Activated CD4-positive, alpha-beta T cell treated with anti-CD3 and anti-CD28 coated beads, Interleukin-2, amount 10 ng/mL, durations not matched to agents 24 days and 14 days (primary cell): ENCODE results near the gene XPO5. TPM values are rescaled to one million over a fixed set of nuclear protein-coding genes. Genes with fewer than 3 reads are reported as not detected.
A peak's percentile ranks its signal among the peaks of the same experiment; 100 is the strongest.

ENCODE experiments used
- DNase-seq: peaks from one replicate; pipeline ENCODE4 v3.0.0; 2022
- H3K27ac Mint-ChIP-seq: one replicate; pipeline ENCODE4 v1.8.0; 2022; ENCODE audit warnings: mild to moderate bottlenecking, mixed read lengths
- H3K27me3 Mint-ChIP-seq: one replicate; pipeline ENCODE4 v1.8.0; 2022; ENCODE audit warnings: mixed read lengths
- H3K36me3 Mint-ChIP-seq: one replicate; pipeline ENCODE4 v1.8.0; 2022; ENCODE audit warnings: low read depth, mild to moderate bottlenecking, mixed read lengths
- H3K4me1 Mint-ChIP-seq: one replicate; pipeline ENCODE4 v1.8.0; 2021; ENCODE audit warnings: mixed read lengths
- H3K4me3 Mint-ChIP-seq: one replicate; pipeline ENCODE4 v1.8.0; 2022; ENCODE audit warnings: mild to moderate bottlenecking, moderate library complexity, mixed read lengths
- H3K9me3 Mint-ChIP-seq: one replicate; pipeline ENCODE4 v1.8.0; 2021; ENCODE audit warnings: mixed read lengths
- intact Hi-C: fragments of 100-400 bp; cut with micrococcal nuclease; formaldehyde crosslinking; loops from one replicate; pipeline ENCODE4 v1.15.1; 2023
- total RNA-seq: library from RNA; stranded (reverse); gene quantifications from 2 replicates; pipeline ENCODE4 v1.2.3, GENCODE V29; 2022

XPO5 gene
- 143 and 145 TPM in 2 replicates for total RNA-seq

DNA sequence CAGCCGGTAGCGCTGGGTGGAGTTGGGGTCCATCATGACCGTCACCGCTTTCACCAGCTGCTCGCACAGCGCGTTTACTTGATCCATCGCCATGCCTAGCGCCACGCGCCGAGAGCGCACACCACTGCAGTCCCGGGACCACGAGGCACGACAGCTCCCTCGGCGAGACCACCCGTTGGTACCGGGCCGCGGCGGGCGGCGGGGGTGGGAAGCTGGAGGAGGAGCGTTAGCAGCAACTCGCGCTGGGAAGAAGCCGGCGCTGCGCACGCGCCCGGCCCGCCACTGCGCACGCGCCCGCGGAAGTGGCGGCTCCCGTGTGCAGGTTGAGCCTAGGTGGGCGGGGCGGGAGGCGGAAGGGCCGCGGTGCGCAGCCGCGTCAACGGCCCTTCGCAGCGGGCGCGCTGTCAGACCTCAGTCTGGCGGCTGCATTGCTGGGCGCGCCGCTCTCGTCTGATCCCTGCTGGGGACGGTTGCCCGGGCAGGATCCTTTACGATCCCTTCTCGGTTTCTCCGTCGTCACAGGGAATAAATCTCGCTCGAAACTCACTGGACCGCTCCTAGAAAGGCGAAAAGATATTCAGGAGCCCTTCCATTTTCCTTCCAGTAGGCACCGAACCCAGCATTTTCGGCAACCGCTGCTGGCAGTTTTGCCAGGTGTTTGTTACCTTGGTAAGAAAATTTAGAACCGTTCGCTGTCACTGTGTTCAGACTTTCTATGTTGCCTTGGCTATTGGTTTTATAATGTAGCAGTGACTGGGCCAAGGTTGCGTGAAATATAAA, at the start of gene XPO5, which contains the start of gene POLH:
Gene XPO5 (minus strand): TSS at position 267 of the 780 bp plus-strand sequence. CDS start 174 bp downstream, at position 93.
Gene POLH (plus strand): TSS at position 414 of the 780 bp plus-strand sequence. CDS start 6,135 bp downstream, outside the sequence.
- H3K4me1 Mint-ChIP-seq: peaks cover 46% of the 10 kb centered on the region
- H3K27ac Mint-ChIP-seq: peak within 1 kb of the TSS; percentile 90
- no peaks in the 10 kb centered on the region for H3K27me3 Mint-ChIP-seq
- H3K4me3 Mint-ChIP-seq: peak within 1 kb of the TSS; percentile 95
- peaks cover 45% of the 10 kb centered on the region for H3K36me3 Mint-ChIP-seq
- peak; percentile 98 for DNase-seq
- intact Hi-C loops: loop anchor here (2.0 to 10.0 kb wide), 5 partner anchors 53 to 669 kb away; partner anchors contain the start of genes GTPBP2, HSP90AB1, POLR1C and SRF
- no peaks in the 10 kb centered on the region for H3K9me3 Mint-ChIP-seq

DNA sequence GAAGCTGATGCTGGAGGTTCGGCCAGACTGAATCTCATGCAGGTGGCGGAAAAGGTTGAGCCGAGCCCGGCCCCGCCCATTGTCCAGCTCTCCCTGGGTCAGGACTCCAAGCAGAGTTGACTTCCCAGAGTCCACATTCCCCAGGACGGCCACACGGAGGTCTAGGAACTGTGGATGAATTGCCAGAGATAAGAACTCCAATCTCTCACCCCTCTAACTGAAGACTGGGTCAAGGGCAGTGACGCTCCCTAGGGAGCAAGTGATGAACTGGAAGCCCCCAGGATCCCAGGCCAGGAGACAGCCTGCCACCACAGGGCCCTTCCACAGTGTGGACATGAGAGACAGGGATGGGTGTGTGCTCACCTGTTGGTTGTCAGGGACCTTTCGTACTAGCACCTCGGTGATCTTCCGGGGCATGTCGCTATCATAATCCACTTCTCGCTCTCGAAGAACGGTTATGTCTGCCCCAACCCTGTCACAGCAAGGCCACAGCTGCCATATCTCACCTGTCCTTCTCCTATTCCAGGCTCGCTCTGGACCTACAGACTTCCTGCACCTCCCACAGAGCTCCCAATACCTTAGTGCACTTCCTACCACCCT, 49.7 kb upstream of the XPO5 start:
- no peaks in the 10 kb centered on the region for H3K27me3 Mint-ChIP-seq
- H3K36me3 Mint-ChIP-seq: peaks cover 59% of the 10 kb centered on the region
- peaks cover 38% of the 10 kb centered on the region for H3K4me1 Mint-ChIP-seq
- H3K9me3 Mint-ChIP-seq: no peaks in the 10 kb centered on the region
- DNase-seq: no peak
- no peak overlapping the region for H3K27ac Mint-ChIP-seq
- no peak overlapping the region for H3K4me3 Mint-ChIP-seq
- intact Hi-C loops: loop anchor here (5.0 kb wide), 1 partner anchor 453 kb away; the partner anchor contains the start of gene SRF

DNA sequence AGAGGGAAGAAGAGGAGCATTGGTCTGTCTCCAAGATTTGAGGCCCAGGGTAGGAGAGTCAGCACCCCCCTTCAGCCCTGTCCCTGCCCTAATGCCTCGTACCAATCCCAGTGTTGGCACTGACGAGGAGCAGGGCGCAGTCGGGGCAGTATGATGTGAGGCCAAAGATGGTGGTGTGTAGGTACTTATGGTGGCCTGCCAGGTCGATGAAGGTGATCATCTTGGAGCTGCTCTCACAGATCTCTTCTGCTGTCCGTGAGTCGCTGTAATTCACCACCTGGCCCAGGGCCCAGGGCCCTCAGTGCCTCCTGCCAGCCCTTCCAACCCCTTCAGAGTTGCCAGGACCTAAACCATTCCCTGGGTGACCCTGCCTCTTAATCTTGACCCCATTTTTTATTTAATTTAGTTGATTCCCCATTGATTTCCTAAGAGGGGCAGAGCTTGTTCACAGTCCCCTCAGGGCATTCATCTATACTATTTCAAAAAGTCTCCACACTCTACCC, 49.0 kb upstream of the XPO5 start:
- DNase-seq: no peak
- Mint-ChIP-seq H3K9me3 (no peaks in the 10 kb centered on the region), H3K27me3 (no peaks in the 10 kb centered on the region), H3K36me3 (peaks cover 60% of the 10 kb centered on the region), H3K4me3 (no peak overlapping the region), H3K4me1 (peaks cover 33% of the 10 kb centered on the region), H3K27ac (peak overlapping the region; percentile 20)
- intact Hi-C loops: loop anchor here (5.0 kb wide), 1 partner anchor 453 kb away; the partner anchor contains the start of gene SRF

DNA sequence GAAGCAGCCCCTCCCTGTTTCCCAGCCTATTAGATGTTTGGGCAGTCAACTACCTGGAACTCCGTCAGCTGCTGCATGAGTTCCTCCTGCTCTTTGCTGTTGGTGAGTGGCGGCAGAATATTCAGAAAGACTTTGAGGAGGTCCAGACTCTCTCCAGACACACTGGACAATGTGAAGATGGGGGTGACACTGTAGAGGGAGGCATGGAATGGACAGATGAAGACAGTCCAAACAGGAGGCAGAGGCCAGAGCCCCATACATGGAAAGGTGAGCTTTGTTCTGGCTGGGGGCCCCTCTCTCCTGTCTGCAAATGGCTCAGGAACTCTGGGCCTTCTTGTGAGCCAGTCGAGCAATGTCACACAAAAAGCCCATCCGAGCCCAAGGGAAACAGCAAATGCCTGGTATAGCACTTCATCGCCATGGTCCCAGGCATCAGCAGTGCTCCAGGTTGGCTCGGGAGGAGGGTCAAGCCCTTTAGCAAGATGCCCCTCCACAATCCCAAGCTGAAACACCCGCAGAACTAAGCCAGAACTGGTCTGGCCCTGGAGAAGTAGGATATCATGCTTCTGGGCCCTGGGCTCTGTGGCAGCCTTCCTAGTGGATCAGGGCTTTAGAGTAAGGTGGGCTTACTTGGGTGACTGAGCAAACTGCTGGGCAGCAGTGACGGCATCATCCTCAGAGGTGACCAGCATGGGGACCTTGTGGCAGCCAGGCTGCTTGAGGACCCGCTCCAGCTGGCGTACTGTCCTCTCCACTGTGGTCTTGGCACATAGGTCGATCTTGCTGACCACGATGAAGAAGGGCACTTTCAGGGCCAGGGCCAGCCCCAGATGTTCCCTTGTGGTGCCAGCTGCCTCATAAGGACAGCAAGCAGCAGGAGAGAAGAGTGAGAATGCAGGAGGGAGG, 48.3 kb upstream of the XPO5 start:
- Mint-ChIP-seq H3K27ac (peak overlapping the region; percentile 46), H3K36me3 (peaks cover 62% of the 10 kb centered on the region)
- intact Hi-C loops: no loop called here

DNA sequence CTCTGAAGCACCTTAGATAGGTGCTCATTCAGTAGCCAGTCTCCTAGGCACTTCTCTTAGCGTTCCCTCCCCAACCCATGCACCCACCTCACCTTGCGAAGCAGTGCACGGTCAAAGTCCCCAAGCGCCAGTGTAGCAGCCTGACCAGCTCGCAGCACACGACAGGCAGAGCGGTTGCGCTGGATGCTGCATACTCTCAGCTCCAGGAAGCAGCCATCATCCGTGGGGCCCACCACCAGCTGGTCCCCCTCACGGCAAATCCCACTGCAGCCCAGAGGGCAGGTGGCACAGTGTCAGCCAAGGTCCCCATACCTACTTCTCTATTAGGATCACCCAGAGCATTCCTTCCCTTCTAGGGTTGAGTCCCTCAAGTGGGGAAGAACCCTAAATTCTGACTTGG, 46.7 kb upstream of the XPO5 start:
- H3K36me3 Mint-ChIP-seq: peaks cover 58% of the 10 kb centered on the region
- intact Hi-C loops: no loop called here
- H3K4me1 Mint-ChIP-seq: peaks cover 21% of the 10 kb centered on the region
- DNase-seq: no peak
- H3K4me3 Mint-ChIP-seq: no peak overlapping the region
- H3K27me3 Mint-ChIP-seq: no peaks in the 10 kb centered on the region
- no peak overlapping the region for H3K27ac Mint-ChIP-seq
- no peaks in the 10 kb centered on the region for H3K9me3 Mint-ChIP-seq

More for the DNA sequence above, 48.3 kb upstream of the XPO5 start:
- no peaks in the 10 kb centered on the region for H3K27me3 Mint-ChIP-seq
- peaks cover 32% of the 10 kb centered on the region for H3K4me1 Mint-ChIP-seq
- no peak for DNase-seq
- no peaks in the 10 kb centered on the region for H3K9me3 Mint-ChIP-seq
- no peak overlapping the region for H3K4me3 Mint-ChIP-seq

DNA sequence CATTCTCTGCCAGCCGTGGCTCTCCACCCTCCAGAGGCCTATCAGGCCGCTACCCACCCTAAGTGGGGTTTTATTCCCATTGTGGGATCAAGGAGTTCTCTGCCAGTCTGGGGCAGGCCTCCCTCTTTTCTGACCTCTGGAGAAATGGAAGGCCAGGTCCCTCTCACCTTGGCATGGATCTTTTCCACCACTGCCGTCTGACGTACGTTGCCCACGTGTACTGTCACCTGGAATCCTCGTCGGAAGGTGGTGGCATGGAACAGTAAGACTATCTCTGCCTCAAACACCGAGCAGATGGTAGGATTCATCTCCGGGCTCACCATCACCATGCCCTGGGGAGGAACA, 46.0 kb upstream of the XPO5 start:
- Mint-ChIP-seq H3K36me3 (peaks cover 57% of the 10 kb centered on the region), H3K9me3 (no peaks in the 10 kb centered on the region), H3K4me1 (peaks cover 14% of the 10 kb centered on the region), H3K27ac (no peak overlapping the region), H3K27me3 (no peaks in the 10 kb centered on the region), H3K4me3 (no peak overlapping the region)
- intact Hi-C loops: no loop called here
- DNase-seq: no peak

DNA sequence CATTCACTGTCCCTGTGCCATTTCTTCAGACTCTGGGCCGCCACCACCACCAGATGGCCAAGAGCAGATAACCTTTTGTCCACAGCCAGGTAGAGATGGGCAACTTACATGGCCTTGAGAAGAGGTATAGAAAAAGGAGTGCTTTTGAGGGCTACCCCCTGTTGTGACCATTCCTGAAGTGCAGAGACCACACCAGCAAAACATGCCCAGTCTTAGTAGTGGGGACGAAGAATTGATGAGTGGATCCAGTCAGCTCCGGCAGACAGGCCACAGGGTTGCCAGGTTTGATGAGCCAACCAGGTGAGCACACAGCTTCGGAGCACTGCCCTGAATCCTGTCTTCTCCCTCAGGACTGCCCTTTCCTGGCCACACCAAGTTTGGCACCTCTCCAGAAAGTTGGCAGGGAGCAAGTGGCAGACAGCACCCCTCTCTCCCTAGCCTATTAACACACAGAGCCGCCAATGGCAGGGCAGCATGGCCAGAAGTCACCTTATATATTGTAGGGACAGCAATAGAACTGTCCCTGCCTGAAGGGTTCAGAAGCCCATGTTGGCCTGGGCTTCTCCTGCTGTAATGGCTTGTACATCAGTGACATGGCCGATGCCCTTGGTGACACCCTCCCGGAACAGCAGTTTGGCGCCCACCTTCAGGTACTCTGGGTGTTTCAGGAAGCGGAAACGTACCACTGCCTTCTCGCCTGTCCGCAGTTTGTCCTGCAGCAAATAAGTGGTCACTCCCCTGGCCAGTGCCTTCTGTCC, 45.4 kb upstream of the XPO5 start:
- intact Hi-C loops: no loop called here
- no peaks in the 10 kb centered on the region for H3K27me3 Mint-ChIP-seq
- peaks cover 56% of the 10 kb centered on the region for H3K36me3 Mint-ChIP-seq
- H3K27ac Mint-ChIP-seq: no peak overlapping the region
- H3K4me1 Mint-ChIP-seq: peaks cover 9% of the 10 kb centered on the region
- DNase-seq: no peak
- H3K4me3 Mint-ChIP-seq: no peak overlapping the region
- no peaks in the 10 kb centered on the region for H3K9me3 Mint-ChIP-seq

DNA sequence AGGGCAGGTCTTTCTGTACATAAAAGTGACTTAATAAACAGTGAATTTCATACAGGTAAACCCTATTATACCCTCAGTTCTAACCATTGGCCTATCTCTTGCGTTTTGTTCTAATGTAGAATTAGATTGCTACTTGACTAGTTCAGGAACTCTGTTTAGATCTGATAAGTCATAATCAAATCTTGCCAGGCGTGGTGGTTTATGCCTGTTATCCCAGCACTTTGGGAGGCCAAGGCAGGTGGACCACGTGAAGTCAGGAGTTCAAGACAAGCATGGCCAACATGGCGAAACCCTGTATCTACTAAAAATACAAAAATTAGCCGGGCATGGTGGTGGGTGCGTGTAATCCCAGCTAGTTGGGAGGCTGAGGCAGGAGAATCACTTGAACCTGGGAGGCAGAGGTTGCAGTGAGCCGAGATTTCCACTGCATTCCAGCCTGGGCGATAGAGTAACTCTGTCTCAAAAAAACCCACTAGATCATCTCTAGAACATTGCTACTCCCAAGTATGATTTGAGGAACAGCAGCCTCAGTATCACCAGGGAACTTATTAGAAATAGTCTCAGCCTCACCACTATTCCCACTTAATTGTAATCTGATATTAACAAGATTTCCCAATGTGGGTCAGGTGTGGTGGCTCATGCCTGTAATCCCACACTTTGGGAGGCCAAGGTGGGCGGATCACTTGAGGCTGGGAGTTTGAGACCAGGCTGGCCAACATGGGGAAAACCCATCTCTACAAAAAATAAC, 41.1 kb upstream of the XPO5 start:
- DNase-seq: no peak
- Mint-ChIP-seq H3K9me3 (no peaks in the 10 kb centered on the region), H3K27me3 (no peaks in the 10 kb centered on the region), H3K27ac (no peak overlapping the region), H3K4me3 (no peak overlapping the region), H3K4me1 (peaks cover 5% of the 10 kb centered on the region), H3K36me3 (peaks cover 42% of the 10 kb centered on the region)
- intact Hi-C loops: no loop called here

DNA sequence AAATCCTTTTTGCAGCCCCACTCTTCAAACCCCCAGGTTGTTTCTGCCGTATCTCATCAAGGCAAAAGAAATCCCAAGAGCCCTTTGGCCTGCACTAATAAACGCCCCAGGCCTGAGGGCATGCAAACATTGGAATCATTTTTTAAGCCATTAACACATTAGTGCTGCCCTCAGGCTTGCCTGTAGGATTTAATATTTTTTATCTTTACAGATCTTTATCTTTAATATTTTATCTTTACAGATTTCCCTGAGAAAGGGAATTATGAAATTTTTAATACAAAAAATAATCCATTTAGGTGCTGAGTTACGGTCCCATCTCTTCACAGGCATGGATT, 38.5 kb upstream of the XPO5 start:
- DNase-seq: no peak
- no peak overlapping the region for H3K4me3 Mint-ChIP-seq
- H3K9me3 Mint-ChIP-seq: no peaks in the 10 kb centered on the region
- H3K27ac Mint-ChIP-seq: no peak overlapping the region
- peaks cover 2% of the 10 kb centered on the region for H3K4me1 Mint-ChIP-seq
- H3K36me3 Mint-ChIP-seq: peaks cover 39% of the 10 kb centered on the region
- no peaks in the 10 kb centered on the region for H3K27me3 Mint-ChIP-seq
- intact Hi-C loops: no loop called here

DNA sequence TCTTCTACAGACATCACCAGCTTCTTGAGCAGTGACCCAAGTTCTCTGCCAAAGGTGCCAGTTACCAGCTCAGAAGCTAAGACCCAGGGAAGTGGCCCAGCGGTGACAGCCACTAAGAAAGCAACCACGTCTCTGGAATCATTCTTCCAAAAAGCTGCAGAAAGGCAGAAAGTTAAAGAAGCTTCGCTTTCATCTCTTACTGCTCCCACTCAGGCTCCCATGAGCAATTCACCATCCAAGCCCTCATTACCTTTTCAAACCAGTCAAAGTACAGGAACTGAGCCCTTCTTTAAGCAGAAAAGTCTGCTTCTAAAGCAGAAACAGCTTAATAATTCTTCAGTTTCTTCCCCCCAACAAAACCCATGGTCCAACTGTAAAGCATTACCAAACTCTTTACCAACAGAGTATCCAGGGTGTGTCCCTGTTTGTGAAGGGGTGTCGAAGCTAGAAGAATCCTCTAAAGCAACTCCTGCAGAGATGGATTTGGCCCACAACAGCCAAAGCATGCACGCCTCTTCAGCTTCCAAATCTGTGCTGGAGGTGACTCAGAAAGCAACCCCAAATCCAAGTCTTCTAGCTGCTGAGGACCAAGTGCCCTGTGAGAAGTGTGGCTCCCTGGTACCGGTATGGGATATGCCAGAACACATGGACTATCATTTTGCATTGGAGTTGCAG, 38.0 kb upstream of the XPO5 start:
- Mint-ChIP-seq H3K27ac (no peak overlapping the region), H3K27me3 (no peaks in the 10 kb centered on the region), H3K36me3 (peaks cover 41% of the 10 kb centered on the region), H3K9me3 (no peaks in the 10 kb centered on the region), H3K4me1 (peaks cover 2% of the 10 kb centered on the region), H3K4me3 (no peak overlapping the region)
- no peak for DNase-seq
- intact Hi-C loops: no loop called here

DNA sequence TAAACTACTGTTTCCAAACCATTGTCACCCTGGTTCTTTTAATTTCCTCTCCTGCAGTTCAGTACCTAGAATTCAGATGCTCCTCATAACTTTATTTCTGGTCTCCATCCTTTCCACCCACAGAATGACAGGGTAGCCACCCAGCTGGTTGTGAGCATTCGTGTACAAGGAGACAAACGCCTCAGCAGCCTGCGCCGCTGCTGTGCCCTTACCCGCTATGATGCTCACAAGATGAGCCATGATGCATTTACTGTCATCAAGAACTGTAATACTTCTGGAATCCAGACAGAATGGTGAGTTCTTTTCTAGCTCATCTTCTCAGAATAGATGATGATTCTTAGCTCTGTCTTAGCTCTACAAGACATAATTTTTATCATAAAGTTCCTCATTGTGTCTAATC, 34.6 kb upstream of the XPO5 start:
- intact Hi-C loops: no loop called here
- H3K36me3 Mint-ChIP-seq: peaks cover 47% of the 10 kb centered on the region
- no peaks in the 10 kb centered on the region for H3K27me3 Mint-ChIP-seq
- no peak overlapping the region for H3K27ac Mint-ChIP-seq
- H3K9me3 Mint-ChIP-seq: no peaks in the 10 kb centered on the region
- H3K4me1 Mint-ChIP-seq: peaks cover 5% of the 10 kb centered on the region
- DNase-seq: no peak
- H3K4me3 Mint-ChIP-seq: no peak overlapping the region

DNA sequence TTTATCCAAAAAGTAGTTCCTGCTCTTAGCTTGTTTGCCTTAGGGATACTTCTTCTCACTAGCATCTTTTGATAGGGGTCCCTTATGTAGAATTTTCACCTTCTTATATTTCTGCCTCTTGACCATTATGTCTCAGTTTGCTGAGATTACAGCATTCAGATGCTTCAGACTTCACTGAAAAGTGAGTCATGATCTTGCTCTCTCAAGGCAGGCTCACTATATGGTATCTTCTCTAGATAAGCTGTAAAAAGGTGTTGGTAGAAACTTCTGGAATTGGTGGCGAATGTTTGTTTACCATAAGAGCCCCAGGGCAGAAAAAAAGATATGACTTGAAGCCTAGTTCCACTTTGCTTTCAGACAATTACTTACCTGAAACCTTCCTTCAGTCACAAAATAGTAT, 33.6 kb upstream of the XPO5 start:
- no peak overlapping the region for H3K27ac Mint-ChIP-seq
- H3K9me3 Mint-ChIP-seq: no peaks in the 10 kb centered on the region

More for the DNA sequence above, 33.6 kb upstream of the XPO5 start:
- Mint-ChIP-seq H3K27me3 (no peaks in the 10 kb centered on the region), H3K4me3 (no peak overlapping the region), H3K36me3 (peaks cover 46% of the 10 kb centered on the region), H3K4me1 (peaks cover 7% of the 10 kb centered on the region)
- no peak for DNase-seq
- intact Hi-C loops: no loop called here
